K562 (cell line): ENCODE results near the gene MME. TPM values are rescaled to one million over a fixed set of nuclear protein-coding genes. Genes with fewer than 3 reads are reported as not detected.

ENCODE experiments used
- ATAC-seq: fragments of 200-7000 bp; cut with Tn5 transposase; 3 replicates; pipeline ENCODE4 v1.9.1; 2020; ENCODE audit warnings: moderate library complexity
- BruUV-seq: library from RNA; stranded (reverse); fragments of 400-500 nt; replicated peaks from 2 replicates; lab custom pipeline; 2021; lab: Mats Ljungman, UMichigan
- CTCF ChIA-PET: fragments of 300-600 bp; formaldehyde crosslinking; extraction: SDS; loops from one replicate; lab custom pipeline; 2021; ENCODE audit warnings: low intra/inter-chr PET ratio; lab: Yijun Ruan, JAX
- POLR2A ChIA-PET: fragments of 300-600, 350-650 bp; sonication (Branson Sonifier 250); formaldehyde crosslinking; extraction: SDS; loops from one replicate; lab custom pipeline; 2021; ENCODE audit warnings: antibody characterized with exemption, inconsistent platforms; lab: Yijun Ruan, JAX
- DNase-seq, 4 experiments: peaks; one replicate each; pipeline versions ENCODE4 v3.0.0 to v3.0.0-alpha.2; 2011 to 2018; ENCODE audit warnings: low spot score in 3 of 4, mixed read lengths in 3 of 4; ENCODE audit errors: extremely low read depth in 1 of 4
- FAIRE-seq: peaks from 2 replicates; lab custom pipeline; 2011; peaks lifted over from hg19 to GRCh38; lab: Jason Lieb, UNC
- H2AFZ ChIP-seq: 2 replicates; pipeline ENCODE4 v1.6.0; 2011; ENCODE audit warnings: low read depth, low read length, control low read depth, inconsistent platforms
- H3K27ac ChIP-seq: fragments of 200-600 bp; 3 replicates; pipeline ENCODE4 v1.8.0; 2011; ENCODE audit warnings: low read depth, mild to moderate bottlenecking, control low read depth, inconsistent platforms, low read length, moderate library complexity, mixed read lengths; ENCODE audit errors: extremely low read depth
- H3K27me3 ChIP-seq, 2 experiments: fragments of 300-600 bp in 1 of 2; 2 replicates in 1 of 2; 3 replicates in 1 of 2; pipeline versions ENCODE4 v1.6.0 to v1.8.0; 2011; ENCODE audit warnings: inconsistent platforms in 2 of 2, low read length in 2 of 2, mild to moderate bottlenecking in 1 of 2, mixed read lengths in 1 of 2, moderate library complexity in 1 of 2; ENCODE audit not compliant: control insufficient read depth in 2 of 2, insufficient read depth in 2 of 2
- H3K36me3 ChIP-seq: fragments of 300-600 bp; 3 replicates; pipeline ENCODE4 v1.8.0; 2011; ENCODE audit warnings: mild to moderate bottlenecking, low read length, inconsistent platforms; ENCODE audit not compliant: control insufficient read depth, insufficient read depth
- H3K4me1 ChIP-seq, 2 experiments: fragments of 200-600 bp in 1 of 2; replicated peaks in 1 of 2; 2 replicates in 1 of 2; 3 replicates in 1 of 2; pipeline versions ENCODE4 v1.5.1 to v1.8.0; 2011; ENCODE audit warnings: inconsistent platforms in 2 of 2, low read length in 2 of 2, mild to moderate bottlenecking in 1 of 2, mixed read lengths in 1 of 2, moderate library complexity in 1 of 2; ENCODE audit not compliant: control insufficient read depth in 2 of 2, insufficient read depth in 2 of 2
- H3K4me2 ChIP-seq: 2 replicates; pipeline ENCODE4 v1.6.1; 2011; ENCODE audit warnings: low read length, control low read depth, inconsistent platforms, mixed read lengths; ENCODE audit not compliant: insufficient read depth
- H3K4me3 ChIP-seq: fragments of 200-600 bp; sonication (generic), shearing (Covaris generic); 2 replicates; pipeline ENCODE4 v1.5.1; 2016; ENCODE audit warnings: control low read depth, inconsistent platforms
- H3K79me2 ChIP-seq: fragments of 200-600 bp; 3 replicates; pipeline ENCODE4 v1.8.0; 2011; ENCODE audit warnings: low read length, inconsistent platforms; ENCODE audit not compliant: control insufficient read depth, insufficient read depth
- H3K9ac ChIP-seq, 2 experiments: 2 replicates each; pipeline versions ENCODE4 v1.6.0 to v1.6.1; 2011; ENCODE audit warnings: low read depth in 2 of 2, low read length in 2 of 2, control low read depth in 1 of 2, inconsistent platforms in 1 of 2, mild to moderate bottlenecking in 1 of 2, mixed read lengths in 1 of 2; ENCODE audit not compliant: insufficient read depth in 1 of 2
- H3K9me1 ChIP-seq: one replicate; pipeline ENCODE4 v1.6.0; 2011; ENCODE audit warnings: inconsistent platforms, mild to moderate bottlenecking, low read length, moderate library complexity; ENCODE audit not compliant: control insufficient read depth, insufficient read depth
- H3K9me3 ChIP-seq: replicated peaks from 2 replicates; pipeline ENCODE4 v1.5.1; 2011; ENCODE audit warnings: low read depth, low read length, inconsistent platforms; ENCODE audit not compliant: control insufficient read depth, insufficient read depth
- H4K20me1 ChIP-seq: replicated peaks from 2 replicates; pipeline ENCODE4 v1.6.1; 2011; ENCODE audit warnings: low read length, inconsistent platforms, mixed read lengths; ENCODE audit not compliant: control insufficient read depth, insufficient read depth
- CBFB ChIP-seq: sonication (generic); formaldehyde crosslinking; IDR thresholded peaks from 2 replicates; pipeline ENCODE4 v1.4.0; 2020; ENCODE audit warnings: mild to moderate bottlenecking, missing genetic modification reagents
- CREBBP ChIP-seq: IDR thresholded peaks from one replicate; pipeline ENCODE4 v1.6.1; 2012; ENCODE audit warnings: low read depth, mild to moderate bottlenecking, control low read depth, inconsistent platforms, low read length
- ETS1 ChIP-seq: conservative IDR thresholded peaks from 2 replicates; pipeline ENCODE4 v1.6.1; 2011; ENCODE audit warnings: low read depth, mild to moderate bottlenecking, low read length; ENCODE audit not compliant: control insufficient read depth
- KDM1A ChIP-seq, 2 experiments: fragments of 450-650 bp; IDR thresholded peaks; 2 replicates each; pipeline ENCODE4 v1.6.1; 2016; ENCODE audit warnings: mild to moderate bottlenecking in 2 of 2
- NFXL1 ChIP-seq: fragments of 450-650 bp; formaldehyde crosslinking; IDR thresholded peaks from 2 replicates; pipeline ENCODE4 v1.4.0; 2021; ENCODE audit warnings: mild to moderate bottlenecking
- NUFIP1 ChIP-seq: fragments of 450-650 bp; IDR thresholded peaks from 2 replicates; pipeline ENCODE4 v1.6.1; 2018; ENCODE audit not compliant: partially characterized antibody
- PHB2 ChIP-seq: fragments of 450-650 bp; IDR thresholded peaks from 2 replicates; pipeline ENCODE4 v1.6.1; 2017; ENCODE audit warnings: low read depth
- RNF2 ChIP-seq: sonication (generic); IDR thresholded peaks from 2 replicates; pipeline ENCODE4 v1.6.1; 2016
- YBX1 ChIP-seq: fragments of 450-650 bp; IDR thresholded peaks from 2 replicates; pipeline ENCODE4 v1.7.1; 2016; ENCODE audit warnings: mild to moderate bottlenecking
- ZBTB12 ChIP-seq: fragments of 250-450 bp; sonication (Bioruptor Pico); IDR thresholded peaks from 2 replicates; pipeline ENCODE4 v1.4.0; 2020
- ZFP91 ChIP-seq: sonication (generic); formaldehyde crosslinking; IDR thresholded peaks from 2 replicates; pipeline ENCODE4 v1.8.0; 2022; ENCODE audit warnings: mild to moderate bottlenecking, missing genetic modification reagents
- ZNF134 ChIP-seq: fragments of 250-450 bp; sonication (Bioruptor Pico); conservative IDR thresholded peaks from 2 replicates; pipeline ENCODE4 v1.4.0; 2020
- ZNF143 ChIP-seq: sonication (generic); formaldehyde crosslinking; IDR thresholded peaks from 2 replicates; pipeline ENCODE4 v1.9.0; 2022; ENCODE audit warnings: mild to moderate bottlenecking, missing genetic modification reagents
- WGBS: fragments of 100-300 bp; shearing (Covaris generic); methylation state at CpG from one replicate; pipeline ENCODE4 v1.1.6; 2016; ENCODE audit warnings: low coverage, mixed read lengths; ENCODE audit not compliant: insufficient coverage; ENCODE audit errors: missing lambda C conversion rate; 5-methylcytosine and 5-hydroxymethylcytosine counted together
- in situ Hi-C: fragments of 300-500 bp; cut with MboI; formaldehyde crosslinking; loops from 4 replicates; pipeline ENCODE4 v1.15.0; 2018; ENCODE audit warnings: inconsistent platforms, mixed read lengths
- intact Hi-C: fragments of 100-400 bp; cut with micrococcal nuclease; formaldehyde crosslinking; loops from 2 replicates; pipeline ENCODE4 v1.14.2; 2022
- polyA plus RNA-seq, 8 experiments: library from polyadenylated mRNA; depleted of rRNA in 4 of 8; stranded (reverse) in 5 of 8; unstranded in 3 of 8; fragments of >200 nt; fragmentation: Nextera tagmentation in 2 of 8; fragmentation: Illumina TruSeq in 1 of 8; extraction: Ambion mirVana in 2 of 8; extraction: Trizol in 1 of 8; gene quantifications; 2 replicates each; pipeline versions ENCODE4 v1.2.1 to v1.2.3, GENCODE V29; 2011 to 2014; ENCODE audit warnings: inconsistent platforms in 1 of 8, missing spikeins in 1 of 8
- total RNA-seq, 7 experiments: library from RNA; depleted of rRNA in 6 of 7; stranded (reverse); fragments of >200 nt in 6 of 7; fragmentation: Illumina TruSeq in 2 of 7; extraction: Trizol in 2 of 7; gene quantifications; 2 replicates each; pipeline versions ENCODE4 v1.2.1 to v1.2.3, GENCODE V29; 2011 to 2021; ENCODE audit warnings: low replicate concordance in 1 of 7

The MME gene
- total and polyA plus RNA-seq, 9 of the 15 experiments (the other 6 are each of a cell fraction or from before 2014, with no cell fraction given), result 0.80 to 8.6 (median 2.5) TPM

- CTCF ChIA-PET, result no interaction called here
- FAIRE-seq (no peak), ATAC-seq (no peak), DNase-seq (no peak)
- Histone ChIP-seq H3K4me1 (peaks cover 0 to 6% of the 10 kb centered on the region in 2 experiments; a peak in 1 of 5 replicates), H3K27me3 (no peaks in the 10 kb centered on the region), H3K9me1 (no peaks in the 10 kb centered on the region), H3K79me2 (no peaks in the 10 kb centered on the region), H3K36me3 (no peaks in the 10 kb centered on the region), H2AFZ (no peak overlapping the region), H4K20me1 (no peaks in the 10 kb centered on the region), H3K4me2 (no peak overlapping the region), H3K4me3 (no peak overlapping the region), H3K9ac (no peak overlapping the region), H3K9me3 (no peaks in the 10 kb centered on the region), H3K27ac (no peak overlapping the region)
- intact Hi-C loops (no loop called here), in situ Hi-C loops (no loop called here)
- 20% methylated on average over 2 of the region's 2 CpGs for WGBS
- POLR2A ChIA-PET, result no interaction called here
- BruUV-seq, result no TSS peak
- TF ChIP-seq CREBBP (no peak), ZNF134 (CRISPR knock-in tag) (no peak), PHB2 (no peak), CBFB (CRISPR knock-in tag) (no peak), KDM1A (IDR thresholded peaks at IDR 0.05) (no peak), NFXL1 (no peak), YBX1 (no peak), RNF2 (no peak), ZFP91 (CRISPR knock-in tag) (no peak), ETS1 (no peak), ZBTB12 (CRISPR knock-in tag) (no peak), ZNF143 (CRISPR knock-in tag) (no peak), NUFIP1 (no peak)
Measured at GRCh38 chr3:155070316-155070715, 9.8 kb upstream of the MME start.
